ENCODE data around the gene PGBD5. TPM values are rescaled to one million over a fixed set of nuclear protein-coding genes. Genes with fewer than 3 reads are reported as not detected.

PGBD5 gene
- total RNA-seq, 1 donor: not detected

DNA sequence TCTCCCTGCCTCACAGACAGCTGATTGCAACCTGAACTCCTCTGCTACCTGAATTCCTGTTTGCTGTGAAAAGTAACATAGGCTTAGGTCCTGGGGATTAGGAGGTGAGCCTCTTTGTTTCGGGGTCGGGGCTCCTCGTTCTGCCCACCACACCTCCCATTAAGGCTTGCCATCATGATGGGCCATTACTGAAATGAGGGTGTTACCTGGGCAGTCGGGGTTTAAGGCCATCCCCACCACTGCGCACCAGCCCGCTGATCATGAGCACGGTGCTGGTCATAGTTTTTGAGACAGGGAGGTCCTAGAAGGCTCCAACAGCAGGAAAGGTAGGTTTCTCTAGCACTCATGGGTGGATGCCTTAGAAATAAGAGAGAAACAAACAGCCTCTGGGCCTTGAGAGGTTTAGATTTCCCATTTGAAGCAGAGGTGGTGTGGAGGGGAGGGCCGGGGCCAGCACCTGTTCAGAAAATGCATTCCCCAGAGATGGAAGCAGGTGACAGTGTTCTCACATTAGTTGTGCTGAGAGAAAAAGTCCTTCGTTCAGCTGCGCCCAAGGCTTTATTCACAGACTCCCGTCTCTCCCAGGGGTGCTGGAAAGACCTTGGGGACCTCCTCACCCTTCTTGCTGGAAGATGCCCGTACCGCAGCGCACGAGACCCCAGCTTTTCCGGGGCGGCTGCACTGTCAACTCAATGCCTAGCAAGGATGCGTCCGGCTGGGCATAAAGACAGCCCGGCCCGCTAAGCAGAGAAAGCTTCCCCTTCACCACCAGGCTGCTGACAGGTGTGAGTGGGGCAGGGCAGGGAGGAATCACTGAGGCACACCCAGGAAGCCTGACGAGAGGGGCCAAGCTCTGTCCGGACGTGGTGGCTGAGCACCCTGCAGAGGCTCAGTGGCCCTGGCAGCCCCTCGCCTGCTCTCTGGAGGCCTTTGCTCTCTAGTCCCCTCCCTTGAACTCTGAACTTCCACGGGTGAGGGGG lies 125.5 kb downstream of the PGBD5 start:
- TF ChIP-seq, protein P1, sequence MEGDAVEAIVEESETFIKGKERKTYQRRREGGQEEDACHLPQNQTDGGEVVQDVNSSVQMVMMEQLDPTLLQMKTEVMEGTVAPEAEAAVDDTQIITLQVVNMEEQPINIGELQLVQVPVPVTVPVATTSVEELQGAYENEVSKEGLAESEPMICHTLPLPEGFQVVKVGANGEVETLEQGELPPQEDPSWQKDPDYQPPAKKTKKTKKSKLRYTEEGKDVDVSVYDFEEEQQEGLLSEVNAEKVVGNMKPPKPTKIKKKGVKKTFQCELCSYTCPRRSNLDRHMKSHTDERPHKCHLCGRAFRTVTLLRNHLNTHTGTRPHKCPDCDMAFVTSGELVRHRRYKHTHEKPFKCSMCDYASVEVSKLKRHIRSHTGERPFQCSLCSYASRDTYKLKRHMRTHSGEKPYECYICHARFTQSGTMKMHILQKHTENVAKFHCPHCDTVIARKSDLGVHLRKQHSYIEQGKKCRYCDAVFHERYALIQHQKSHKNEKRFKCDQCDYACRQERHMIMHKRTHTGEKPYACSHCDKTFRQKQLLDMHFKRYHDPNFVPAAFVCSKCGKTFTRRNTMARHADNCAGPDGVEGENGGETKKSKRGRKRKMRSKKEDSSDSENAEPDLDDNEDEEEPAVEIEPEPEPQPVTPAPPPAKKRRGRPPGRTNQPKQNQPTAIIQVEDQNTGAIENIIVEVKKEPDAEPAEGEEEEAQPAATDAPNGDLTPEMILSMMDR (IDR thresholded peaks at IDR 0.05; ENCODE audit: insufficient read depth, low read length): no peak
- H3K4me3 ChIP-seq (ENCODE audit: low read depth, low read length): no peak overlapping the region
- DNase-seq (ENCODE audit: low read depth): no peak

DNA sequence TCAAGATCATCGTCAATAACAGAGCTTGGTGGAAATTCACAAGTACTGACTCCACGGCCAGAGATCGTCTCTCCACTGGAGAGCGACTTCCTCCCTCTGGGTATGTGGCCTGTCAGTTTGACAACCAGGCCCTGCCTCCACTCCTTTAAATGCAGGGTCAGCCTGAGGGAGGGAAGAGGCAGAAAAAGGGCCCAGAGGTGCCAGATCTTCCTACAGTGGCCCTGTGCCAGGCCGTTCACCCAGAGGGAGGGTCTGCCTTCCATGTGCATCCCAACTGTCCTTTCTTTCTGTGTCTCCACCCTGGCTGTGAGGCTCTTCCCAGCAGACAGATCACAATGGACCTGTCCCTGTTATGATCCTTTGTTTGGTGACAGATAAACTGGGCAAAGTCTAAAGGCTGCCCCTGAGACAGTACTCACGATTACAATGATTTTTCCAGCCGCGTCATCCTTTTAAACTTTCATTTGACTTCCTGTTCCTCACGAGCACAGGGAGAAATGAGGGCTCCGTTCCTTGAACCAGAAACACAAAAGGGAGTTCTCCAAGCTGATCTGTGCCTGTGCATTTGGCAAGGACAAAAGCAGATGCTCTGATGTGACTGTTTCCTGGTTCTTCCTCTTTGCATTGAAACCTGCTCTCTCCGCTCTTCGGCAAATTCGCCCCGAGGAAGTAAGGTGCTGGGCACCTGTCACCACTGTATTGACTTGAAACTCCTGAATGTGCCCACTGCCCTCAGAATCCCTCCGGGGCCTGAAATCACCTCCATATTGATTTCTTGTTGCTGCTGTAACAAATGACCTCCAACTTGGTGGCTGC lies 126.7 kb downstream of the PGBD5 start:
- TF ChIP-seq, protein P1 (IDR thresholded peaks at IDR 0.05; ENCODE audit: insufficient read depth, low read length): no peak
- H3K4me3 ChIP-seq (ENCODE audit: low read depth, low read length): no peak overlapping the region
- no peak for DNase-seq (ENCODE audit: low read depth)

DNA sequence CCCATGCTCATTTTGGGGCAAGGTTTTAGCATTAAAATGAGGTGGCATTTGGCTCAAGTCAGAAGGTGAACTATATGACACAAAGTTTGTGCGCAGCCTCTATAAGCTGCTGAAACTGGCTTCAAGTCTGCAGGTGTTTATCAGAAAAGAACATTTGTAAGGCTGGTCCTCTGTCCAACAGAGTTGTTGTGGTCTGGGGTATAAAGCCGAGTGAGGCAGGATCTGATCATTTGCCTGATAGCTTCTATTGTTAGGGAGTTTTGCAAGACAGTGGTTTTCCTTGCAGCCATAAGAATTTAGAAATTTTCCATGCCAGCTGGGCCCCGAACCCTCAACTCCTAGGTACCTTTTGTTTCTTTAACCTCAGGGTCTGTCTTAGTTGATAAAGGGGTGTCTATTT lies 130.8 kb downstream of the PGBD5 start:
- no peak for DNase-seq (ENCODE audit: low read depth)
- TF ChIP-seq, protein P1 (IDR thresholded peaks at IDR 0.05; ENCODE audit: insufficient read depth, low read length): no peak
- no peak overlapping the region for H3K4me3 ChIP-seq (ENCODE audit: low read depth, low read length)

DNA sequence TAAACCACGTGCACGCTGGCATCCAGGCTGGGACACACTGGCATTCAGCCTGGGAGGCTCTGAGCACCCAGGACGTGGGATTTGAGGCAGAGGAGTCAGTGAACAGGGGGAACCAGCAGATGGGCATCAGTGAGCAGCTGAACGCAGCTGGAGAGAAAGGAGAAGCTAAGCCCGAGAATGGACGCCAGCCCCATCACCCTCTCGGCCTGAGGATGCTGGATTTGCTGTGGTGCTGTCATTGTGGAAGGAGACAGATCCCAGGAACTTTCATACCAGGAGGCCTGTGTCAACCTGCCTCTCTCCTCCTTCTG lies 132.8 kb downstream of the PGBD5 start:
- TF ChIP-seq, protein P1 (IDR thresholded peaks at IDR 0.05; ENCODE audit: insufficient read depth, low read length): no peak
- no peak overlapping the region for H3K4me3 ChIP-seq (ENCODE audit: low read depth, low read length)
- DNase-seq (ENCODE audit: low read depth): no peak

DNA sequence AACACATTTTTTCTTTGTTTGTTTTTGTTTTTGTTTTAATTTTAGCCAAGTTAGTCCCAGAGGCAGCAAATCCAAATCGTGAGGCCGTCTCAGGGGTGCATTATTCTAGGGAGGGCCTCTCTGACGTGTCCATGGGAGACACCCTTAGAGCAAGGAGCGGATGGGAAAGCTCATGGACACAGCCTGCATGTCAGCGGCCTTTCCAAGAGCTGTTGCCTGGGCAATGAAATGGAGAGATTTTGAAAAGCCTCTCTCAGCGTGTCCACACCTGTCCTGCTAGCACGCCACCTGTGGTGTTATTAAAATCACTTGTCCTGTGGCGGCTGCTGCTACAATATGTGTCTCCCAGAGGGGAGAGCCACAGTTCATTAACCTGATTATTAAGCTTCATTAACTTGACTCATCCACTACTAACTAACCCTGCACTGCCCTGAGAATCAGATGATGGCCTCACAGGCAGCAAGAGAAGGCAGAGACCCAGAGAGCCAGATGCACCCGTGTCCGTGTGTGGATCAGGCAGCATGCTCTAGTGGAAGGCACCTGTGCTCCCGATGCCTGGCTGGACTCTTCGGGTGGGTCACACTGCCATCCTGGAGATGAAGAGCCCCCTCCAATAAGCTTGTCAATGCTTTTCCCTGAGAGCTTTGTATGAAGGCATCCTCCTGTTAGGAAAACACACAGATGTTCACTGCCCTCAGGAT lies 133.3 kb downstream of the PGBD5 start:
- no peak for DNase-seq (ENCODE audit: low read depth)
- no peak overlapping the region for H3K4me3 ChIP-seq (ENCODE audit: low read depth, low read length)
- TF ChIP-seq, protein P1 (IDR thresholded peaks at IDR 0.05; ENCODE audit: insufficient read depth, low read length): no peak

DNA sequence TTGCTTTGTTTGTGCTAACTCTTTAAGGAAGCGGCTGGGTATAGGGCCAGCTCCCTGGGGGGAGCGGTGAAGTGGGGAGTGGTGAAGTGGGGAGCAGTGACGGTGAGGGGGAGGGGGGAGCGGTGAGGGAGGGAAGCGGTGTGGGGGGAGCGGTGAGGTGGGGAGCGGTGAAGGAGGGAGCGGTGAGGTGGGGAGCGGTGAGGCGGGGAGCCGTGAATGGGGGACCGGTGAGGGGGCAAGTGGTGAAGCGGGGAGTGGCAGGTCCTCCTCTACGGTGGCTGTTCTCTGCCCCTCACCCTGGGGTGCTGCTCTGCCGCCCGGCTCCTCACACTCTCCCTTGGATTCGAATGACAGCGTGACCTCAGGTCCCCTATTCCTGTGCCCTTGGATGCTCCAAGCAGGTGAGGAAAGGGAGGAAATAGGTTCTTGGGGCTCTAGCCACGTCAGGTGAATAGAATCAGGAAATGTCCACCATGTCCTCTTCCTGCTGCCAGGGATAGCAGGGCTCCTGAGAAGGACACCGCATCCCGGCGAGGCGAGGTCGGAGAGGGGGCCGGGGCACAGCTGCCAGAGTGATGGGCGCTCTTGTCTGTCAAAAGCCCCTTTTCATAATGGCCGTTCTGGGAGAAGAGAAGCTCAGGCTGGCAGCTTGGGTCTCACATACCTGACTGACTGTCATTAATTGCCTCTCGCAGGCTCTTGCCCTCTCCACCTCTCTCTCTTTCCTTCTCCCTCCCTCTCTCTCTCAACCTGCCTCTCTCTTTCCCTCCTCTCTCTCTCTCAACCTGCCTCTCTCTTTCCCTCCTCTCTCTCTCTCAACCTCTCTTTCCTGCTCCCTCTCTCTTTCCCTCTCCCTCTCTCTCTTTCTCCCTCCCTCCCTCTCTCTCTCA lies 134.2 kb downstream of the PGBD5 start:
- no peak overlapping the region for H3K4me3 ChIP-seq (ENCODE audit: low read depth, low read length)
- TF ChIP-seq, protein P1 (IDR thresholded peaks at IDR 0.05; ENCODE audit: insufficient read depth, low read length): no peak
- DNase-seq (ENCODE audit: low read depth): no peak

Data from fibroblast of the aortic adventitia (primary cell).